ENCODE data around the gene GPX1. TPM values are rescaled to one million over a fixed set of nuclear protein-coding genes. Genes with fewer than 3 reads are reported as not detected.

GPX1 gene
- polyA plus RNA-seq, 2 of the 4 experiments (the other 2 are of a cell fraction) = 150 to 271 TPM

- DNase-seq (ENCODE audit: low read depth in 1 of 2, low spot score in 1 of 2) (no peak), ATAC-seq (no peak), FAIRE-seq (no peak)
- TF ChIP-seq ZSCAN20 (CRISPR knock-in tag; IDR thresholded peaks at IDR 0.05) (no peak), JUN (IDR thresholded peaks at IDR 0.05) (no peak), HOXB13 (CRISPR knock-in tag; IDR thresholded peaks at IDR 0.05; ENCODE audit: low read depth) (no peak), CEBPB (IDR thresholded peaks at IDR 0.05) (no peak), SMC3 (IDR thresholded peaks at IDR 0.05) (no peak), ZC3H11A (IDR thresholded peaks at IDR 0.05) (no peak), USF2 (IDR thresholded peaks at IDR 0.05) (no peak), NR3C1 (IDR thresholded peaks at IDR 0.05) (no peak), ZNF302 (CRISPR knock-in tag; IDR thresholded peaks at IDR 0.05) (no peak), CHD2 (IDR thresholded peaks at IDR 0.05; ENCODE audit: low read length, partially characterized antibody) (no peak), SREBF2 (IDR thresholded peaks at IDR 0.05) (no peak), RARB (CRISPR knock-in tag; IDR thresholded peaks at IDR 0.05) (no peak), POLR2AphosphoS2 (conservative IDR thresholded peaks at IDR 0.05; ENCODE audit: low read length) (no peak), KDM5A (IDR thresholded peaks at IDR 0.05) (no peak), MYC (IDR thresholded peaks at IDR 0.05; ENCODE audit: borderline replicate concordance, low read length) (no peak), REST (IDR thresholded peaks at IDR 0.05) (no peak)
- no peaks in the 10 kb centered on the region for H3K4me1 ChIP-seq
- 94% methylated on average over 1 of the region's 1 CpG for WGBS (ENCODE audit: missing lambda C conversion rate)
- H3K4me2 ChIP-seq = no peak overlapping the region
- no peak overlapping the region for H3K4me3 ChIP-seq
- ChIA-PET CTCF (interaction anchor here (0.6 to 1.3 kb wide), 2 partner anchors 10 to 852 kb away, joined by 3 read pairs; no protein-coding TSS in a partner anchor), POLR2A (interaction anchor here (0.6 kb wide), 1 partner anchor 22 kb away, joined by 3 read pairs; no protein-coding TSS in a partner anchor)
- H3K27ac ChIP-seq = no peak overlapping the region
- no peaks in the 10 kb centered on the region for H3K9me3 ChIP-seq
Observed at GRCh38 chr3:49310677-49311076, 47.5 kb downstream of the GPX1 start.

Other genes starting within 250 kb of the GPX1 start
- gene USP19, start 237.5 kb downstream of the GPX1 start, polyA plus RNA-seq (2011; rRNA removed) = 28.8 and 30.5 TPM in 2 replicates
- 20.1 to 21.6 TPM (median 21.2 TPM) in 3 replicates for gene USP19, start 237.5 kb downstream of the GPX1 start, polyA plus RNA-seq (2017; fragmentation: RNase III; extraction: RNeasy Plus Mini Kit Qiagen cat#74134 plus additional on column Dnase treatment)
- gene LAMB2, start 225.3 kb downstream of the GPX1 start, polyA plus RNA-seq (2011; rRNA removed) = 146 and 238 TPM in 2 replicates
- gene LAMB2, start 225.3 kb downstream of the GPX1 start, polyA plus RNA-seq (2017; fragmentation: RNase III; extraction: RNeasy Plus Mini Kit Qiagen cat#74134 plus additional on column Dnase treatment) = 74.5 to 95.5 TPM (median 87.3 TPM) in 3 replicates
- 13.4 and 15.9 TPM in 2 replicates for gene CCDC71, start 192.0 kb downstream of the GPX1 start, polyA plus RNA-seq (2011; rRNA removed)
- 8.1 to 10.0 TPM (median 9.6 TPM) in 3 replicates for gene CCDC71, start 192.0 kb downstream of the GPX1 start, polyA plus RNA-seq (2017; fragmentation: RNase III; extraction: RNeasy Plus Mini Kit Qiagen cat#74134 plus additional on column Dnase treatment)
- gene KLHDC8B, start 186.8 kb downstream of the GPX1 start, polyA plus RNA-seq (2011; rRNA removed) = 6.7 and 7.4 TPM in 2 replicates
- 7.0 to 9.9 TPM (median 8.9 TPM) in 3 replicates for gene KLHDC8B, start 186.8 kb downstream of the GPX1 start, polyA plus RNA-seq (2017; fragmentation: RNase III; extraction: RNeasy Plus Mini Kit Qiagen cat#74134 plus additional on column Dnase treatment)
- gene C3orf62, start 81.1 kb downstream of the GPX1 start, polyA plus RNA-seq (2011; rRNA removed) = 1.9 and 2.0 TPM in 2 replicates
- 1.5 to 2.0 TPM (median 1.7 TPM) in 3 replicates for gene C3orf62, start 81.1 kb downstream of the GPX1 start, polyA plus RNA-seq (2017; fragmentation: RNase III; extraction: RNeasy Plus Mini Kit Qiagen cat#74134 plus additional on column Dnase treatment)
- gene USP4, start 18.3 kb downstream of the GPX1 start, polyA plus RNA-seq (2011; rRNA removed) = 23.7 and 29.0 TPM in 2 replicates
- gene USP4, start 18.3 kb downstream of the GPX1 start, polyA plus RNA-seq (2017; fragmentation: RNase III; extraction: RNeasy Plus Mini Kit Qiagen cat#74134 plus additional on column Dnase treatment) = 12.9 to 14.4 TPM (median 12.9 TPM) in 3 replicates
- 332 and 343 TPM in 2 replicates for gene RHOA, start 53.6 kb upstream of the GPX1 start, polyA plus RNA-seq (2011; rRNA removed)
- gene RHOA, start 53.6 kb upstream of the GPX1 start, polyA plus RNA-seq (2017; fragmentation: RNase III; extraction: RNeasy Plus Mini Kit Qiagen cat#74134 plus additional on column Dnase treatment) = 549 to 596 TPM (median 587 TPM) in 3 replicates
- gene TCTA, start 54.1 kb upstream of the GPX1 start, polyA plus RNA-seq (2011; rRNA removed) = 14.8 and 19.9 TPM in 2 replicates
- gene TCTA, start 54.1 kb upstream of the GPX1 start, polyA plus RNA-seq (2017; fragmentation: RNase III; extraction: RNeasy Plus Mini Kit Qiagen cat#74134 plus additional on column Dnase treatment) = 14.6 to 17.0 TPM (median 15.6 TPM) in 3 replicates
- gene AMT, start 64.1 kb upstream of the GPX1 start, polyA plus RNA-seq (2011; rRNA removed) = 1.4 and 3.4 TPM in 2 replicates
- 0.49 to 0.83 TPM (median 0.70 TPM) in 3 replicates for gene AMT, start 64.1 kb upstream of the GPX1 start, polyA plus RNA-seq (2017; fragmentation: RNase III; extraction: RNeasy Plus Mini Kit Qiagen cat#74134 plus additional on column Dnase treatment)
- 9.9 and 12.8 TPM in 2 replicates for gene NICN1, start 71.0 kb upstream of the GPX1 start, polyA plus RNA-seq (2011; rRNA removed)
- gene NICN1, start 71.0 kb upstream of the GPX1 start, polyA plus RNA-seq (2017; fragmentation: RNase III; extraction: RNeasy Plus Mini Kit Qiagen cat#74134 plus additional on column Dnase treatment) = 10.0 to 11.2 TPM (median 10.7 TPM) in 3 replicates
- 46.6 and 70.8 TPM in 2 replicates for gene DAG1, start 111.9 kb upstream of the GPX1 start, polyA plus RNA-seq (2011; rRNA removed)
- 57.1 to 59.6 TPM (median 59.4 TPM) in 3 replicates for gene DAG1, start 111.9 kb upstream of the GPX1 start, polyA plus RNA-seq (2017; fragmentation: RNase III; extraction: RNeasy Plus Mini Kit Qiagen cat#74134 plus additional on column Dnase treatment)
- gene BSN, start 196.1 kb upstream of the GPX1 start, polyA plus RNA-seq (2011; rRNA removed) = 0.04 and 0.05 TPM in 2 replicates
- gene BSN, start 196.1 kb upstream of the GPX1 start, polyA plus RNA-seq (2017; fragmentation: RNase III; extraction: RNeasy Plus Mini Kit Qiagen cat#74134 plus additional on column Dnase treatment) = 0.03 to 0.08 TPM (median 0.08 TPM) in 3 replicates